Measurements from ENCODE around the gene ADAM11. TPM values are rescaled to one million over a fixed set of nuclear protein-coding genes. Genes with fewer than 3 reads are reported as not detected.

Gene ADAM11
- total and polyA plus RNA-seq, 2 of the 13 experiments (the other 11 are each of a cell fraction or from before 2014, with no cell fraction given), result 0.38 to 0.91 TPM

- TF ChIP-seq GZF1 (CRISPR knock-in tag; IDR thresholded peaks at IDR 0.05), result no peak
- peak; percentile 34; the same call in 1 of the 2 replicates for TF ChIP-seq ZNF780A (CRISPR knock-in tag; IDR thresholded peaks at IDR 0.05)
- TF ChIP-seq, protein P1, sequence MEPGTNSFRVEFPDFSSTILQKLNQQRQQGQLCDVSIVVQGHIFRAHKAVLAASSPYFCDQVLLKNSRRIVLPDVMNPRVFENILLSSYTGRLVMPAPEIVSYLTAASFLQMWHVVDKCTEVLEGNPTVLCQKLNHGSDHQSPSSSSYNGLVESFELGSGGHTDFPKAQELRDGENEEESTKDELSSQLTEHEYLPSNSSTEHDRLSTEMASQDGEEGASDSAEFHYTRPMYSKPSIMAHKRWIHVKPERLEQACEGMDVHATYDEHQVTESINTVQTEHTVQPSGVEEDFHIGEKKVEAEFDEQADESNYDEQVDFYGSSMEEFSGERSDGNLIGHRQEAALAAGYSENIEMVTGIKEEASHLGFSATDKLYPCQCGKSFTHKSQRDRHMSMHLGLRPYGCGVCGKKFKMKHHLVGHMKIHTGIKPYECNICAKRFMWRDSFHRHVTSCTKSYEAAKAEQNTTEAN (CRISPR knock-in tag; conservative IDR thresholded peaks at IDR 0.05), result 0 out of 2 replicates have a peak, but pooled peaks have one; percentile 8
- no peak for TF ChIP-seq RBFOX2 (IDR thresholded peaks at IDR 0.05; ENCODE audit: low read depth, low read length)
- TF ChIP-seq IKZF4 (CRISPR knock-in tag; IDR thresholded peaks at IDR 0.05; ENCODE audit: borderline replicate concordance, low read depth, not compliant biosample characterization), result no peak
- 0 out of 2 replicates have a peak, but pooled peaks have one; percentile 24 for TF ChIP-seq ZNF772 (CRISPR knock-in tag; IDR thresholded peaks at IDR 0.05)
- TF ChIP-seq NCOA5 (CRISPR knock-in tag; IDR thresholded peaks at IDR 0.05), result no peak
- no peak for TF ChIP-seq FOXM1 (CRISPR knock-in tag; IDR thresholded peaks at IDR 0.05)
- TF ChIP-seq POLR2AphosphoS2 (IDR thresholded peaks at IDR 0.05; ENCODE audit: low read depth, low read length), result no peak
- TF ChIP-seq, protein P2, sequence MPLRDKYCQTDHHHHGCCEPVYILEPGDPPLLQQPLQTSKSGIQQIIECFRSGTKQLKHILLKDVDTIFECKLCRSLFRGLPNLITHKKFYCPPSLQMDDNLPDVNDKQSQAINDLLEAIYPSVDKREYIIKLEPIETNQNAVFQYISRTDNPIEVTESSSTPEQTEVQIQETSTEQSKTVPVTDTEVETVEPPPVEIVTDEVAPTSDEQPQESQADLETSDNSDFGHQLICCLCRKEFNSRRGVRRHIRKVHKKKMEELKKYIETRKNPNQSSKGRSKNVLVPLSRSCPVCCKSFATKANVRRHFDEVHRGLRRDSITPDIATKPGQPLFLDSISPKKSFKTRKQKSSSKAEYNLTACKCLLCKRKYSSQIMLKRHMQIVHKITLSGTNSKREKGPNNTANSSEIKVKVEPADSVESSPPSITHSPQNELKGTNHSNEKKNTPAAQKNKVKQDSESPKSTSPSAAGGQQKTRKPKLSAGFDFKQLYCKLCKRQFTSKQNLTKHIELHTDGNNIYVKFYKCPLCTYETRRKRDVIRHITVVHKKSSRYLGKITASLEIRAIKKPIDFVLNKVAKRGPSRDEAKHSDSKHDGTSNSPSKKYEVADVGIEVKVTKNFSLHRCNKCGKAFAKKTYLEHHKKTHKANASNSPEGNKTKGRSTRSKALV (CRISPR knock-in tag; IDR thresholded peaks at IDR 0.05), result no peak
- no peak for TF ChIP-seq ZNF558 (CRISPR knock-in tag; IDR thresholded peaks at IDR 0.05; ENCODE audit: borderline replicate concordance)
- TF ChIP-seq ZBTB4 (CRISPR knock-in tag; IDR thresholded peaks at IDR 0.05; ENCODE audit: borderline replicate concordance), result no peak
- no peak for TF ChIP-seq CBX1 (IDR thresholded peaks at IDR 0.05; ENCODE audit: low read depth)
- no peak; the same call in 1 of the 2 replicates for TF ChIP-seq ZNF451 (CRISPR knock-in tag; IDR thresholded peaks at IDR 0.05)
- TF ChIP-seq FOXA1 (IDR thresholded peaks at IDR 0.05), result no peak
- TF ChIP-seq FOXA1 (CRISPR knock-in tag; IDR thresholded peaks at IDR 0.05), result no peak
- TF ChIP-seq, protein P3, sequence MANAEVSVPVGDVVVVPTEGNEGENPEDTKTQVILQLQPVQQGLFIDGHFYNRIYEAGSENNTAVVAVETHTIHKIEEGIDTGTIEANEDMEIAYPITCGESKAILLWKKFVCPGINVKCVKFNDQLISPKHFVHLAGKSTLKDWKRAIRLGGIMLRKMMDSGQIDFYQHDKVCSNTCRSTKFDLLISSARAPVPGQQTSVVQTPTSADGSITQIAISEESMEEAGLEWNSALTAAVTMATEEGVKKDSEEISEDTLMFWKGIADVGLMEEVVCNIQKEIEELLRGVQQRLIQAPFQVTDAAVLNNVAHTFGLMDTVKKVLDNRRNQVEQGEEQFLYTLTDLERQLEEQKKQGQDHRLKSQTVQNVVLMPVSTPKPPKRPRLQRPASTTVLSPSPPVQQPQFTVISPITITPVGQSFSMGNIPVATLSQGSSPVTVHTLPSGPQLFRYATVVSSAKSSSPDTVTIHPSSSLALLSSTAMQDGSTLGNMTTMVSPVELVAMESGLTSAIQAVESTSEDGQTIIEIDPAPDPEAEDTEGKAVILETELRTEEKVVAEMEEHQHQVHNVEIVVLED (CRISPR knock-in tag; IDR thresholded peaks at IDR 0.05; ENCODE audit: borderline replicate concordance), result 0 out of 2 replicates have a peak, but pooled peaks have one; percentile 20
- no peak for TF ChIP-seq HMG20B (CRISPR knock-in tag; conservative IDR thresholded peaks at IDR 0.05)
- TF ChIP-seq ZBTB20 (CRISPR knock-in tag; IDR thresholded peaks at IDR 0.05; ENCODE audit: borderline replicate concordance, low read depth), result no peak
- no peak for TF ChIP-seq ZNF672 (CRISPR knock-in tag; IDR thresholded peaks at IDR 0.05)
- TF ChIP-seq MAF1 (CRISPR knock-in tag; IDR thresholded peaks at IDR 0.05; ENCODE audit: borderline replicate concordance), result no peak
- TF ChIP-seq ZBTB38 (CRISPR knock-in tag; IDR thresholded peaks at IDR 0.05), result no peak; the same call in 1 of the 2 replicates
Measured at GRCh38 chr17:44774271-44775135, 15.7 kb downstream of the ADAM11 start (continued).
